GM23338 (cell line): Measurements from ENCODE around the gene EIF2D.

Experiments used
- CTCF ChIP-seq, 2 experiments: fragments of 200-600 bp in 1 of 2; sonication (generic) in 1 of 2; conservative IDR thresholded peaks; 2 replicates each; pipeline versions ENCODE4 v1.5.1 to v1.6.1; 2016 to 2017; ENCODE audit warnings: antibody characterized with exemption in 2 of 2, low read depth in 2 of 2, mild to moderate bottlenecking in 2 of 2, moderate library complexity in 1 of 2
- EZH2 ChIP-seq: fragments of 200-600 bp; sonication (generic); IDR thresholded peaks from one replicate; pipeline ENCODE4 v1.8.0; 2017; ENCODE audit warnings: antibody characterized with exemption, mild to moderate bottlenecking, low read depth; ENCODE audit not compliant: unreplicated experiment
- EZH2phosphoT487 ChIP-seq: fragments of 200-600 bp; sonication (generic); IDR thresholded peaks from one replicate; pipeline ENCODE4 v1.8.1; 2018; ENCODE audit warnings: antibody characterized with exemption; ENCODE audit not compliant: unreplicated experiment
- POLR2AphosphoS5 ChIP-seq: IDR thresholded peaks from 2 replicates; pipeline ENCODE4 v1.6.1; 2016; ENCODE audit warnings: antibody characterized with exemption, low read depth
- REST ChIP-seq: IDR thresholded peaks from one replicate; pipeline ENCODE4 v1.6.1; 2018; ENCODE audit warnings: antibody characterized with exemption; ENCODE audit not compliant: unreplicated experiment
- STAT1 ChIP-seq: IDR thresholded peaks from one replicate; pipeline ENCODE4 v1.6.1; 2016; ENCODE audit warnings: antibody characterized with exemption; ENCODE audit not compliant: unreplicated experiment

- TF ChIP-seq CTCF (conservative IDR thresholded peaks at IDR 0.05; ENCODE audit: low read depth in 2 of 2) (no peak), REST (no peak), POLR2AphosphoS5 (no peak), STAT1 (no peak), EZH2phosphoT487 (no peak), EZH2 (no peak)
These were observed 46.3 kb downstream of the EIF2D start for GRCh38 chr1:206565995-206566394.
